Measurements from ENCODE around the gene TTC7B.

TTC7B gene

GRCh38 chr14:90697577-90698206 is 118.5 kb downstream of the TTC7B start:
- DNase-seq, result peak; percentile 25 to 74

- no peak for DNase-seq
Observed at GRCh38 chr14:90697132-90697531, 119.1 kb downstream of the TTC7B start.

- DNase-seq, result no peak
Observed at GRCh38 chr14:90696720-90697119, 119.5 kb downstream of the TTC7B start.

- no peak for DNase-seq
Observed at GRCh38 chr14:90695997-90696660, 120.1 kb downstream of the TTC7B start.

GRCh38 chr14:90693413-90693812 is 122.8 kb downstream of the TTC7B start:
- no peak for DNase-seq

- DNase-seq, result no peak
Observed at GRCh38 chr14:90692826-90693225, 123.4 kb downstream of the TTC7B start.

GRCh38 chr14:90692061-90692460 is 124.2 kb downstream of the TTC7B start:
- DNase-seq, result no peak

GRCh38 chr14:90691627-90692026 is 124.6 kb downstream of the TTC7B start:
- DNase-seq, result no peak

GRCh38 chr14:90687680-90688079 is 128.6 kb downstream of the TTC7B start:
- DNase-seq, result no peak

- DNase-seq, result no peak
Observed at GRCh38 chr14:90682615-90683014, 133.6 kb downstream of the TTC7B start.

GRCh38 chr14:90681929-90682328 is 134.3 kb downstream of the TTC7B start:
- no peak for DNase-seq

- DNase-seq, result no peak
Observed at GRCh38 chr14:90678846-90679362, 137.3 kb downstream of the TTC7B start.

GRCh38 chr14:90678420-90678819 is 137.8 kb downstream of the TTC7B start:
- DNase-seq, result no peak

GRCh38 chr14:90677484-90678050 is 138.7 kb downstream of the TTC7B start:
- no peak for DNase-seq

GRCh38 chr14:90676912-90677311 is 139.3 kb downstream of the TTC7B start:
- no peak for DNase-seq

- DNase-seq, result no peak
Observed at GRCh38 chr14:90676356-90676755, 139.9 kb downstream of the TTC7B start.

- no peak for DNase-seq
Observed at GRCh38 chr14:90675399-90675798, 140.8 kb downstream of the TTC7B start.

- no peak for DNase-seq
Observed at GRCh38 chr14:90674716-90675115, 141.5 kb downstream of the TTC7B start.

- DNase-seq, result no peak
Observed at GRCh38 chr14:90674043-90674670, 142.1 kb downstream of the TTC7B start.

GRCh38 chr14:90671382-90672234 is 144.6 kb downstream of the TTC7B start:
- no peak for DNase-seq

- DNase-seq, result no peak
Observed at GRCh38 chr14:90669731-90670130, 146.5 kb downstream of the TTC7B start.

- no peak for DNase-seq
Observed at GRCh38 chr14:90666571-90666970, 149.7 kb downstream of the TTC7B start.

Data from NCI-H1930 (cell line).